Tibial nerve (tissue), 4 donors: ENCODE data around the gene HMX1. TPM values are rescaled to one million over a fixed set of nuclear protein-coding genes. Genes with fewer than 3 reads are reported as not detected.

Source experiments
- DNase-seq, 2 donors: peaks; one replicate each; pipeline ENCODE4 v3.0.0-alpha.2; 2019; ENCODE audit warnings: low spot score in 2 of 2
- H3K27ac ChIP-seq, 4 donors: fragments of 200-600 bp; sonication (generic) in 3 of 4; one replicate each; pipeline ENCODE4 v1.5.1; 2017 to 2019; ENCODE audit warnings: mild to moderate bottlenecking in 1 of 4
- H3K27me3 ChIP-seq, 2 donors: fragments of 200-600 bp; sonication (generic) in 1 of 2; one replicate each; pipeline versions ENCODE4 v1.5.1 to v1.6.0; 2017 to 2019
- H3K36me3 ChIP-seq, 3 donors: fragments of 200-600 bp; sonication (generic); one replicate each; pipeline ENCODE4 v1.5.1; 2018 to 2019
- H3K4me1 ChIP-seq, 4 donors: fragments of 200-600 bp; sonication (generic) in 3 of 4; one replicate each; pipeline ENCODE4 v1.5.1; 2017 to 2019
- H3K4me3 ChIP-seq, 4 donors: fragments of 200-600 bp; sonication (generic) in 3 of 4; one replicate each; pipeline ENCODE4 v1.5.1; 2017 to 2019; ENCODE audit warnings: mild to moderate bottlenecking in 1 of 4, moderate library complexity in 1 of 4
- H3K9me3 ChIP-seq, 4 donors: fragments of 200-600 bp; sonication (generic) in 3 of 4; one replicate each; pipeline ENCODE4 v1.5.1; 2017 to 2019
- CTCF ChIP-seq, 5 experiments: fragments of 200-600 bp in 3 of 5; fragments of 450-650 bp in 2 of 5; sonication (generic) in 3 of 5; IDR thresholded peaks; one replicate each; pipeline ENCODE4 v1.5.1; 2016 to 2019; ENCODE audit warnings: antibody characterized with exemption in 5 of 5, mild to moderate bottlenecking in 3 of 5, moderate library complexity in 2 of 5
- EP300 ChIP-seq, 2 donors: sonication (generic); formaldehyde crosslinking; IDR thresholded peaks; one replicate each; pipeline ENCODE4 v1.6.1; 2017; ENCODE audit warnings: antibody characterized with exemption in 2 of 2, mild to moderate bottlenecking in 1 of 2
- POLR2A ChIP-seq, 2 donors: fragments of 450-650 bp; IDR thresholded peaks; one replicate each; pipeline ENCODE4 v1.6.1; 2017; ENCODE audit warnings: antibody characterized with exemption in 2 of 2, mild to moderate bottlenecking in 2 of 2, moderate library complexity in 2 of 2
- WGBS, 2 donors: methylation state at CpG; one replicate each; pipeline ENCODE4 v1.1.5; 2018; 5-methylcytosine and 5-hydroxymethylcytosine counted together
- total RNA-seq, 4 donors: library from RNA; depleted of rRNA; stranded (reverse); fragments of >200 nt; gene quantifications; one replicate each; pipeline ENCODE4 v1.1.0, GENCODE V29; 2016

The HMX1 gene
- under 1 TPM in 1 of 4 donors, not detected in 3; 0.21 TPM for total RNA-seq

GRCh38 chr4:8871417-8872401 lies at the start of gene HMX1:
TSS of gene HMX1 (minus strand) at chr4:8871839. CDS start at chr4:8871614, 225 bp downstream.
- TF ChIP-seq POLR2A (IDR thresholded peaks at IDR 0.05) (no peak), EP300 (IDR thresholded peaks at IDR 0.05) (no peak), CTCF (IDR thresholded peaks at IDR 0.05) (no peak)
- WGBS, 2 donors, result 1 to 2% methylated on average over 13 to 43 of the region's 134 CpGs

GRCh38 chr4:8920969-8921368 lies 49.3 kb upstream of the HMX1 start:
- TF ChIP-seq POLR2A (IDR thresholded peaks at IDR 0.05) (no peak), EP300 (IDR thresholded peaks at IDR 0.05) (no peak), CTCF (IDR thresholded peaks at IDR 0.05) (no peak)
- no peaks in the 10 kb centered on the region for H3K4me1 ChIP-seq
- no peaks in the 10 kb centered on the region for H3K27me3 ChIP-seq
- no peak overlapping the region for H3K27ac ChIP-seq
- DNase-seq, result no peak
- no peak overlapping the region for H3K4me3 ChIP-seq
- no peaks in the 10 kb centered on the region for H3K36me3 ChIP-seq
- H3K9me3 ChIP-seq, result peaks cover 0 to 35% (median 2%) of the 10 kb centered on the region in 4 donors
- 77 to 79% methylated on average over 10 of the region's 10 CpGs for WGBS, 2 donors

More at GRCh38 chr4:8871417-8872401, at the start of gene HMX1:
- H3K4me3 ChIP-seq, result peak within 1 kb of the TSS in 1 of 4 donors; percentile 18
- H3K27ac ChIP-seq, result no peak within 1 kb of the TSS
- peaks cover 0 to 31% (median 0%) of the 10 kb centered on the region in 4 donors for H3K4me1 ChIP-seq
- H3K27me3 ChIP-seq, result peaks cover 0 to 83% of the 10 kb centered on the region in 2 donors
- no peak for DNase-seq
- no peaks in the 10 kb centered on the region for H3K36me3 ChIP-seq
- H3K9me3 ChIP-seq, result no peaks in the 10 kb centered on the region

- Histone ChIP-seq H3K9me3 (peaks cover 0 to 35% (median 2%) of the 10 kb centered on the region in 4 donors), H3K27ac (no peak overlapping the region), H3K36me3 (no peaks in the 10 kb centered on the region), H3K4me3 (no peak overlapping the region), H3K4me1 (no peaks in the 10 kb centered on the region), H3K27me3 (no peaks in the 10 kb centered on the region)
- 72 to 77% methylated on average over 11 to 14 of the region's 14 CpGs for WGBS, 2 donors
- TF ChIP-seq CTCF (IDR thresholded peaks at IDR 0.05), result no peak
- TF ChIP-seq POLR2A (IDR thresholded peaks at IDR 0.05), result no peak
- no peak for TF ChIP-seq EP300 (IDR thresholded peaks at IDR 0.05)
- DNase-seq, result no peak
Observed at GRCh38 chr4:8920289-8920965, 48.8 kb upstream of the HMX1 start.

- Histone ChIP-seq H3K36me3 (no peaks in the 10 kb centered on the region), H3K27ac (no peak overlapping the region), H3K9me3 (peaks cover 0 to 31% (median 2%) of the 10 kb centered on the region in 4 donors), H3K4me1 (no peaks in the 10 kb centered on the region), H3K27me3 (no peaks in the 10 kb centered on the region), H3K4me3 (no peak overlapping the region)
- DNase-seq, result no peak
- WGBS, 2 donors, result 56 to 67% methylated on average over 11 to 16 of the region's 16 CpGs
- TF ChIP-seq CTCF (IDR thresholded peaks at IDR 0.05), result no peak
- TF ChIP-seq POLR2A (IDR thresholded peaks at IDR 0.05), result no peak
- TF ChIP-seq EP300 (IDR thresholded peaks at IDR 0.05), result no peak
Observed at GRCh38 chr4:8919651-8920288, 48.1 kb upstream of the HMX1 start.
